ENCODE measurements around the gene SLCO6A1.
A peak's percentile ranks its signal among the peaks of the same experiment; 100 is the strongest.

DNA sequence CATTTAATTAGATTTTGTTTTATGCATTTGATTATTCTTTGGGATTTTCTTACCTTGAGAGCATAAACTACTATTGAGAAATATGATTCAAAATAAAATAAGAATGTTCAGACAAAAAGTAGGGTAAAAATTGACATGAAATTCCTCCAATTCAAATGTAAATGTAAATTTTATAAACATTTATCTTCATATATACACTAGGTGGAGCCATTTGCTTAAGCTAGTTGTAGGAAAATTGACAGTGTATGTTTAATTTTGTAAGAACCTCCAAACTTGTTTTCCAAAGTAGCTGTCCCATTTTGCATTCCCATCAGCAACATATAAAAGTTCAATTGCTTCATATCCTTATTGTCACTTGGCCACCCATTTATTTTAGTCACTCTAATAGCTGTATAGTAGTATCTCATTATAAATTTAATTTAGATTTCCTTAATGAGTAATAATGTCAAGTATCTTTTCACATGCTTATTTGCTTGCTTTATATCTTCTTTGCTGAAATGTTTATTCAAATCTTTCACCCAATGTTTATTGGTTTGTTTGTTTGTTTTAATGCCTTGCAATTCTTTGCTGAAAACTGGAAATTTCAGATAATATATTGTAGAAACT is 37.6 kb upstream of the SLCO6A1 start:
- TF ChIP-seq, protein P1, sequence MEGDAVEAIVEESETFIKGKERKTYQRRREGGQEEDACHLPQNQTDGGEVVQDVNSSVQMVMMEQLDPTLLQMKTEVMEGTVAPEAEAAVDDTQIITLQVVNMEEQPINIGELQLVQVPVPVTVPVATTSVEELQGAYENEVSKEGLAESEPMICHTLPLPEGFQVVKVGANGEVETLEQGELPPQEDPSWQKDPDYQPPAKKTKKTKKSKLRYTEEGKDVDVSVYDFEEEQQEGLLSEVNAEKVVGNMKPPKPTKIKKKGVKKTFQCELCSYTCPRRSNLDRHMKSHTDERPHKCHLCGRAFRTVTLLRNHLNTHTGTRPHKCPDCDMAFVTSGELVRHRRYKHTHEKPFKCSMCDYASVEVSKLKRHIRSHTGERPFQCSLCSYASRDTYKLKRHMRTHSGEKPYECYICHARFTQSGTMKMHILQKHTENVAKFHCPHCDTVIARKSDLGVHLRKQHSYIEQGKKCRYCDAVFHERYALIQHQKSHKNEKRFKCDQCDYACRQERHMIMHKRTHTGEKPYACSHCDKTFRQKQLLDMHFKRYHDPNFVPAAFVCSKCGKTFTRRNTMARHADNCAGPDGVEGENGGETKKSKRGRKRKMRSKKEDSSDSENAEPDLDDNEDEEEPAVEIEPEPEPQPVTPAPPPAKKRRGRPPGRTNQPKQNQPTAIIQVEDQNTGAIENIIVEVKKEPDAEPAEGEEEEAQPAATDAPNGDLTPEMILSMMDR (IDR thresholded peaks at IDR 0.05; ENCODE audit: low read depth, low read length): peak; percentile 44
- no peak for TF ChIP-seq EZH2phosphoT487 (IDR thresholded peaks at IDR 0.05; ENCODE audit: low read depth)

Measured in OCI-LY3 (cell line).